Measurements from ENCODE around the gene SLC43A1.

GRCh38 chr11:57490456-57491248 lies 24.9 kb downstream of the SLC43A1 start:
- no peak for TF ChIP-seq POLR2A (IDR thresholded peaks at IDR 0.05)
- TF ChIP-seq CTCF (IDR thresholded peaks at IDR 0.05) = no peak

All from thyroid gland (tissue), 4 donors.